RKO (cell line): Measurements from ENCODE around the gene WNK4.
A peak's percentile ranks its signal among the peaks of the same experiment; 100 is the strongest.
"Not testable (repeated sequence)": the region's sequence is repeated elsewhere in the genome, so short reads cannot be mapped to it uniquely, and the experiment has no call there.

Experiments used
- DNase-seq: peaks from one replicate; pipeline ENCODE4 v3.0.0-alpha.2; 2016; ENCODE audit warnings: low spot score

WNK4 gene

DNA sequence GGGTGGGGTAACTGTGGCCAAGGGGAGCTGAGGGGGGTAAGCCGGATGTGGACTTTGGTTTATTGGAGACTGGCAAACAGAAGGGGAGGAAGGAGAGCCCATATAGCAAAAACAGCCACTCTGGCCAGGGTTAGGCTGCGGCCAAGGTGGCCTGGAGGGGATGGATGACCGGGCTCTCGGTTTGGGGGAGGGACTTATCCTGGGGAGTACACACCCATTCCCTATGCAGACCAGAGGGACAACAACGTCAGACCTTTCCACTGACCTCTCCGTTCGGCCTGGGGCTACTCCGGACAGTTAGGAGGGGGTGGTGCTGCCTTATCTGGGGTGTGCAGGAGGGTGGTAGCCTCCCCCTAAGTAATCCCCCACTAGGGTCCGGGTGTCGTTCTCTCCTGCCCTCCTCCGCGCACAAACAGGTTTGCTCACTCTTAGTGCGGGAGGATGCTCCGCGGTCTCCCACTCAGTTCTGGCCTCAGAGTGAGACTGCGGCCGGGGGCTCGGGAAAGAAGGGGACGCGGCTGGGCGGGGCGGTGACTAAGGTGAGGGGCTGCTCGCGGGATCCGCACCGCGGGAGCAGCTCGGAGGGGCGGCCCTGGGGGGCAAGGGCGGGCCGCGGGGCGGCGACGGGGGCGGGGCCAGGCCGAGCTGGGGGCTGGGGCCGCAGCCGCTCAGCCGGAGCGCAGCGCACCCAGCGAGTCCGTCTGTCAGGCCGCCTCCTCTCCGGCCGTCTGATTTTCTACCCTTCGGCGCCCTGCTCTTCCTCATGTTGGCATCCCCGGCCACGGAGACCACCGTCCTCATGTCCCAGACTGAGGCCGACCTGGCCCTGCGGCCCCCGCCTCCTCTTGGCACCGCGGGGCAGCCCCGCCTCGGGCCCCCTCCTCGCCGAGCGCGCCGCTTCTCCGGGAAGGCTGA is at the start of gene WNK4:
TSS of gene WNK4 (plus strand) at position 675 of the 915 bp plus-strand sequence. CDS start at position 764, 89 bp downstream.
- no peak for DNase-seq

DNA sequence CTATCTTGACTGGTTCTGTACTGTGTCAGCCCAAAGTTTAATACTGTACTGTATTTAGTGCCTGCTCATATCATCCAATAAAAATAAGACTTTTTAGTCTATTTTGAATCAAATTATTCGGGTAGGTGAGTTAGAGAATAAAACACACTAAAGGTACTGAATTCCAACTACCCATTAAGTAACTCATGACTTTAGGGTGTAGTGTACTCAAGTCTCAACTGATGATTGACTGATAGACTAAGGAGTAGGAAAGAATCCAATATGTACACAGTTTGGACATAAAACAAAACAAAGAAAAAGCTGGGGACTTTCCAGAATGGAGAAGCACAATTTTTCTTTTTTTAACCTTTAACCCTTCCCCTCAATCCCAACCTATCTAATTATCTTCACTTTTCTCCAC is 39.7 kb upstream of the WNK4 start:
- no peak for DNase-seq

DNA sequence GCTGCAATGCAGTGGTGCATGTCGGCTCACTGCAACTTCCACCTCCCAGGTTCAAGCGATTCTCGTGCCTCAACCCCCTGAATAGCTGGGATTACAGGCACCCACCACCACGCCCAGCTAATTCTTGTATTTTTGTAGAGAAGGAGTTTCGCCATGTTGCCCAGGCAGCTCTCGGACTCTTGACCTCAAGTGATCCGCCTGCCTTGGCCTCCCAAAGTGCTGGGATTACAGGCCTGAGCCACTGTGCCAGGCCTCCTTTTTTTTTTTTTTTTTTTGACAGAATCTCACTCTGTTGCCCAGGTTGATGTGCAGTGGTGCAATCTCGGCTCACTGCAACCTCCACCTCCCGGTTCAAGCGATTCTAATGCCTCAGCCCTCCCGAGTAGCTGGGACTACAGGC is 37.5 kb upstream of the WNK4 start:
- DNase-seq: not testable (repeated sequence)

- DNase-seq: peak; percentile 75
Measured at GRCh38 chr17:42743595-42744282, 36.7 kb upstream of the WNK4 start.

DNA sequence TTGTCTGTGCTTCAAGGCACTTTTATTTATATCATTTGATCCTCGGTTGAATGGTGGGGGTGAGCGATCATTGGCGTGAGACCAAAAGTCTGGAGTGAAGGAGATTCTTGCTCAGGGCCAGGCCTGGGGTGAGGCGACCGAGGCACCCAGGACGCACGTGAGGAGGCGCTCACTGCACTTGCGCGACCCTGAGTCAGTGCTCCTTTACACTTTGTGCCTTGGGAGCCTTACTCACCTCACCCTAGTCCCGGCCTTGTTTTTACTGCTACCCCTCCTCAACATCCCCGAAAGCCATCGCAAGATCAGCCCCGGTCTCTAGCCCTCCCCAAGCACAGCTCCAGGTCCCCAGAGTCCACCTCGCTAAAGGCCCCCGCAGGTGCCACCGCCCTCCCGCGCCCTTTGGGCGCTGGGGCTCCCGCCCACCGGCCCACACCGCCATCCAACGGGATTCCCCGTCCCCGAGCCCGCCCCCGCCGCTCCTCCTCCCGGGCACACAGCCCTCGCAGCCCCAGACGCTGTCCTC is 36.1 kb upstream of the WNK4 start:
- DNase-seq: peak; percentile 91

DNA sequence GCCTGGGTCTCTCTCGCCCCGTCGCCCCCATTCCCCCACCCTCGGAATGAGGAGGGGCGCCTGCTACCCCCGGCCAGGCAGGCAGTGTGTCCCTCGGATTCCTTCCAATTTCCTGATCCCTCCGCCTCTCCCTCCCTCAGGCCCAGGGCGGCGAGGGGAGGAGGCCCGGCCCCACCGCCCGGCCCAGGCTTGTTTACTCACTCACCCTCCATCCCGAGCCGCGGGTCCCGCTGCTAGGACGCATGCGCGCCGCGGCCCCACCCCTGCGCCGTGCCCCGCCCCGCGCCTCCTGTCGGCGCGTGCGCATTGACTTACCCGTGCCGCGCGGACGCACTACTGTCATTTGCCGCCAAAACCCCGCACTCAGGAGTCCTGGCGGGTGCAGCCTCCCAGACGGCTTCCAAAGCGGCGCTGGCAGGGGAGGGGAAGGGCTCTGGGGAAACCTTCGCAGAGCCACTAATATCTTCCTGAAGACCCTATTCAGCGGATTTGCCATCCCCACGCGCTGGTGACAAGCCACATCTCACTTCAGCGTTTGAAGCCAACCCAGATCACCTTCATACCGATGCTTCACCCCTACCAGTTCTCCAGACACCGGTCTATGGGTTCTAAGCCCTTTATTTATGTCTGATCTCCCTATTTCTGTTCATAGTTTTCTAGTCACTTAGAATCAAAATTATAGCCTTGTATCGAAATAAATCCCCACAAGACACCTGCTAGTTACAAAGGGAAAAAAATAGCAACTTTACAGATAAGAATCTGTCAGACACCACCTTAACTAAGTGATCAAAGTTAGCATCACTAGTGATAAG is 35.4 kb upstream of the WNK4 start, which contains the start of gene EZH1:
TSS of gene EZH1 (minus strand) at position 235 of the 812 bp plus-strand sequence. CDS start 16,099 bp downstream, outside the sequence.
- DNase-seq: peak; percentile 94

DNA sequence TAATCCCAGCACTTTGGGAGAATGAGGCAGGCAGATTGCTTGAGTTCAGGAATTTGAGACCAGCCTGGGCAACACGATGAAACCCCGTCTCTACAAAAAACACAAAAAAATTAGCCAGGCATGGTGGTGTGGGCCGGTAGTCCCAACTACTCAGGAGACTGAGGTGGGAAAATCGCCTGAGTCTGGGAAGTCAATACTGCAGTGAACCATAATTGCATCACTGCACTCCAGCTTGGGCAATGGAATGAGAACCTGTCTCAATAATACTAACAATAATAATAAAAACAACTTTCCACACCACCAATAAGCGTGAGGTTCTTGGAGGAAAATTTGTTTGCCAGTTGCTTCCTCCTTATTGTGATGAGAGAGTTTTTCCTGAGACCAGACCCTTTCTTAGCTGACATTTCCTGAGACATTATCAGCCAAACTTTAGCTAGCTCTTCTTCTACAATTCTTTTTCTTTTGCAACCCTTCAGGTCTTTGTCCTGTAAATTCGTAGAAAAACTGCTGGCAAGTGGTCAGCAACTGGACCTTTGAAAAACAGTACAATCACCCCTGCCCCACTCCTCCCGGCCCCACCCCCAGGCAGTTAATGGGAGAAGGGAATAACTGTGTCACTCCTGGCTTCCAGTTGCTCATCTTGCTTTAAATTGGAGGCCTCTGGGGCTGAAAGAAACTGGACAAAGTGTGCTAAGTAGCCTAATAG is 32.1 kb upstream of the WNK4 start:
- DNase-seq: no peak

GRCh38 chr17:42748908-42749798 is 31.3 kb upstream of the WNK4 start:
- DNase-seq: no peak

GRCh38 chr17:42750739-42751344 is 29.6 kb upstream of the WNK4 start:
- DNase-seq: no peak

- no peak for DNase-seq
Measured at GRCh38 chr17:42751628-42752027, 28.8 kb upstream of the WNK4 start.

- DNase-seq: peak; percentile 72
Measured at GRCh38 chr17:42754782-42755181, 25.6 kb upstream of the WNK4 start.

DNA sequence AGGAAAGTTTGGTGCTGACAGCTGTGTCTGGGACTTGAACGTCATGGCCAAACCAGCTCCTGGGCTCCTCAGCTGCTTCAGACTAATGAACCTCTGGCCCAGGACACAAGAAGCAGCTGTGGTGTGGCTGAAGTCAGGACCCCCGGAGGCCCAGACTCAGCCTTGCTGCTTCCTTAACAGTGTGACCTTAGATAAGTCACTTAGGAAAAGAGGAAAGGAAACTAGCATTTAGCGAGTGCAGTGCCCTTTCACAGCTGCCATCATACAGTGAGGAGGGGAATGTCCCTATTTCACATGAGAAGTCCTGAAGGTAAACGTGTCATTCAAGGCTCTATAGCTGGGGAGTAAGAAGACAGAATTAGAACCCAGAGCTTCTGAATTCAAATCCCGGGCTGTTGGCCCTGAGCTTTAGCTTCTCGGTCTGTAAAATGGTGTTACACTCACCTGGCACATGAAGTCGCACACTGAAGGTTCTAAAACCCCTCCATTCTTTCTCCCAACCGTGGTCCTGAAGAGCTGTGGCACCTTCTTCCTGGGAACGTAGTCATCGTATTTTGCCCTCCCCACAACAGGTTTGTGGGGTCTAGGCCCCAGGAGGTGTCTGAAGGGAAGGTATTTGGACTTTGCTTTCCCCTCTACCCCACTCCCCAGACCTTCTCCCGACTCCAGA is 20.3 kb upstream of the WNK4 start:
- no peak for DNase-seq

DNA sequence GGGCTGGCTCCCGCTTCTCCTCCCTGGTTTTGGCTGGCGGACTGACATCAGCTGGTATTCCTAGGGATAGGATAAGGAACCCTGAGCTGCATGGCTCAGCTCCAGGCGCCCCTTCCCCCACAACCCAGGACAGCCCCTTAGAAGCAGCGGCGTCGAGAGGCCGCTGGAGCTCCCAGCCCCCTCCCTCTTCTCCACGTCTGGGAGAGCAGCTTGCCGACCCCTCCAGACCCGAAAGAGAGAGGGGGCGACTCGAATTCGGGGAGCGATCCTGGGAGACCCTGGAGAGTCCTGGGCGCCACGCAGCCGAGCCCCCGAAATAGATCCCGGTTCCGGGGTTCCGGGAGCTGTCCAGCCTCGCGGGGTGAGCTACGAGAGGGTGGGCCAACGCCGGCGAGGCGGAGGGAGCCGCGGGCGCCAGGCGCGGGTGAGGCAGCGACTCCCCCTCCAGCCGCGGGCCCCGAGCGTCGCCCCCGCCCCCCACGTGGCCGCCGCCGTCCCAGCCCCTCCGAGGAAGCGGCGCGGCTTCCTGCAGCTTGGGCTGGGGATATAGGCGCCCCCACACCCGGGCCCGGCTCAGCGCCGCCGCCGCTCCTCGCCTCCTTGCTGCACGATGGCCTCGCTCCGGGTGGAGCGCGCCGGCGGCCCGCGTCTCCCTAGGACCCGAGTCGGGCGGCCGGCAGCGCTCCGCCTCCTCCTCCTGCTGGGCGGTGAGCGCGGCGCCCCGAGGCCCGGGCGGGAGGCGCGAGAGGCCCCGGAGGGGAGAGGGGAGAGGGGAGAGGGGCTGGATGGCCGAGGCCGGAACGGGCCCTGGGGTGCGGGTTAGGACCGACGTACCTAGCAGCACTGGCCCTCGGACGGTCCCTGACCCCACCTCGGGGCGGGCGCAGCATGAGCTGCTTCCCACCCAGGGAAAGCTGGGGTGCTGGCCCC is 19.5 kb upstream of the WNK4 start, which contains the start of gene RAMP2:
TSS of gene RAMP2 (plus strand) at position 576 of the 930 bp plus-strand sequence. CDS start at position 611, 35 bp downstream.
- no peak for DNase-seq

DNA sequence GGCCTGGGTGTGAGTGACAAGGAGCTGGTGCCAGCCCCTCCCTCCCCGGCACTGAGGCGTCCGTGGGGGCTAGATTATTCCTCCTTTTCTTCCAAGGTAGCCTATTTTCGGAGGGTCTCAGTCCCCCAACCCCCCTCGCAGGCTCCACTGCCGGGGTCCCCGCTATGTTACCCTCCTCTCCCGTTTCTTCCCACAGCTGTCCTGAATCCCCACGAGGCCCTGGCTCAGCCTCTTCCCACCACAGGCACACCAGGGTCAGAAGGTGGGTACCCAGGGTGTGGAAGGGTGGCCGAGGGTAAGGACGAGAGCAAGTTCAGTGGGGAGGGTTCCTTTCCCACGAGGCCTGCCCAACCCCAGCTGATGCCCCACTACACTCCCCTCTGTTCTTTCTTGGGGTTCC is 18.8 kb upstream of the WNK4 start:
- no peak for DNase-seq

- no peak for DNase-seq
Measured at GRCh38 chr17:42766124-42766523, 14.3 kb upstream of the WNK4 start.

GRCh38 chr17:42767512-42767911 is 12.9 kb upstream of the WNK4 start:
- DNase-seq: no peak

GRCh38 chr17:42768006-42768405 is 12.4 kb upstream of the WNK4 start:
- DNase-seq: not testable (repeated sequence)

DNA sequence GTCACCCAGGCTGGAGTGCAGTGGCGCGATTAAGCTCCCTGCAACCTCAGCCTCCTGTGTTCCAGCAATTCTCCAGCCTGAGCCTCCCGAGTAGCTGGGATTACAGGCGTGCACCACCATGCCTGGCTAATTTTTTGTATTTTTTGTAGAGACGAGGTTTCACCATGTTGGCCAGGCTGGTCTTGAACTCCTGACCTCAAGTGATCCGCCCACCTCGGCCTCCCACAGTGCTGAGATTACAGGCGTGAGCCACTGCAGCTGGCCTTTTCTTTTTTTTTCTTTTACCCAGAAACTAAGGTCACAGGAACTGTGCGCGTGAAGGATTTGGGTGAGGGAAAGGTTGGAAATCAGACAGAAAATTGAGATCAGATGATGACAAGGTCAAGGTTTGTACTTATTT is 10.4 kb upstream of the WNK4 start:
- DNase-seq: not testable (repeated sequence)
